Measurements from ENCODE around the gene ACVR2B. TPM values are rescaled to one million over a fixed set of nuclear protein-coding genes. Genes with fewer than 3 reads are reported as not detected.

The ACVR2B gene
- total and polyA plus RNA-seq, 2 experiments from 2014 or later = 27.9 to 98.7 TPM

DNA sequence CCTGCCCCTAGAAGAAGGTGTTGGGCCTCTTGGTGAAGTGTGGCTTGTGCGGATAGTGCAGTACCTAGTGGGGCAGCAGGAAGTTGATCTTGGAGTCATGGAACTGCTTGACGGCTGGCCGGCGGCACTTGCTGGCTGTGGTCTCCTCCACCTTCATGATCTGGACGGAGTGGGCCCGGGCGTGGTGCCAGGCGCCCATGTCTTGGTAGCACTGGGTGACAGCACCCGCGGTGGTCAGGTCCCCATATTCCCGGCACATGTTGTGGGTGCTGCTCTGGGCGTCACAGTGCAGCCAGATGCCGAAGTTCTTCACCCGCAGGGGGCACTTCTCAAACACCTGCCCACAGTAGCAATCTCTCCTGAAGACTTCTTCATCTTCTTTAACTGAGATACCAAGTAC lies 73.1 kb downstream of the ACVR2B start:
- no peak overlapping the region for H3K27ac ChIP-seq (ENCODE audit: low read depth)
- H4K20me1 ChIP-seq (replicated peaks; ENCODE audit: insufficient read depth) = no peaks in the 10 kb centered on the region; the same call in 1 of the 2 replicates
- H3K4me1 ChIP-seq (ENCODE audit: insufficient read depth) = peaks cover 1% of the 10 kb centered on the region
- Mint-ChIP-seq H3K36me3 (ENCODE audit: low read depth) (peaks cover 40% of the 10 kb centered on the region), H3K4me1 (peaks cover 9% of the 10 kb centered on the region), H3K27me3 (ENCODE audit: insufficient read depth, low read depth, poor library complexity) (peaks cover 2% of the 10 kb centered on the region), H3K27ac (no peak overlapping the region), H3K9me3 (no peaks in the 10 kb centered on the region), H3K4me3 (no peak overlapping the region)
- no peaks in the 10 kb centered on the region for H3K9me2 ChIP-seq (ENCODE audit: insufficient read depth)
- H3K79me2 ChIP-seq (replicated peaks; ENCODE audit: insufficient read depth) = no peaks in the 10 kb centered on the region
- peaks cover 12% of the 10 kb centered on the region for H3K36me3 ChIP-seq (ENCODE audit: insufficient read depth)
- TF ChIP-seq STAT1 (IDR thresholded peaks at IDR 0.05; ENCODE audit: unreplicated experiment) = no peak
- no peak for TF ChIP-seq ZNF114 (CRISPR knock-in tag; IDR thresholded peaks at IDR 0.05)
- no peak for TF ChIP-seq EZH2 (IDR thresholded peaks at IDR 0.05; ENCODE audit: low read depth, unreplicated experiment)
- no peak for TF ChIP-seq NANOG (IDR thresholded peaks at IDR 0.05; ENCODE audit: borderline replicate concordance)
- no peaks in the 10 kb centered on the region for H3K27me3 ChIP-seq (ENCODE audit: insufficient read depth)
- H2AFZ ChIP-seq = no peak overlapping the region
- H3F3A ChIP-seq (replicated peaks; ENCODE audit: low read depth) = no peaks in the 10 kb centered on the region
- no peak overlapping the region for H3K4me2 ChIP-seq
- DNase-seq (ENCODE audit: low spot score) (no peak), ATAC-seq (no peak)
- H3K4me3 ChIP-seq = no peak overlapping the region

- DNase-seq (ENCODE audit: low spot score) (peak; percentile 57), ATAC-seq (peak; percentile 85)
- no peak overlapping the region for H3K27ac ChIP-seq (ENCODE audit: low read depth)
- no peak overlapping the region for H3K4me3 ChIP-seq
- no peaks in the 10 kb centered on the region for H3K9me2 ChIP-seq (ENCODE audit: insufficient read depth)
- Mint-ChIP-seq H3K36me3 (ENCODE audit: low read depth) (peaks cover 36% of the 10 kb centered on the region), H3K27ac (no peak overlapping the region), H3K4me3 (no peak overlapping the region), H3K27me3 (ENCODE audit: insufficient read depth, low read depth, poor library complexity) (peaks cover 4% of the 10 kb centered on the region), H3K9me3 (no peaks in the 10 kb centered on the region), H3K4me1 (peaks cover 18% of the 10 kb centered on the region)
- peaks cover 6% of the 10 kb centered on the region; the same call in 1 of the 2 replicates for H3K4me1 ChIP-seq (ENCODE audit: insufficient read depth)
- H3F3A ChIP-seq (replicated peaks; ENCODE audit: low read depth) = no peaks in the 10 kb centered on the region
- H3K4me2 ChIP-seq = no peak overlapping the region
- H3K79me2 ChIP-seq (replicated peaks; ENCODE audit: insufficient read depth) = no peaks in the 10 kb centered on the region
- TF ChIP-seq POLR2AphosphoS5 (IDR thresholded peaks at IDR 0.05; ENCODE audit: low read depth) = no peak
- TF ChIP-seq, protein P1, sequence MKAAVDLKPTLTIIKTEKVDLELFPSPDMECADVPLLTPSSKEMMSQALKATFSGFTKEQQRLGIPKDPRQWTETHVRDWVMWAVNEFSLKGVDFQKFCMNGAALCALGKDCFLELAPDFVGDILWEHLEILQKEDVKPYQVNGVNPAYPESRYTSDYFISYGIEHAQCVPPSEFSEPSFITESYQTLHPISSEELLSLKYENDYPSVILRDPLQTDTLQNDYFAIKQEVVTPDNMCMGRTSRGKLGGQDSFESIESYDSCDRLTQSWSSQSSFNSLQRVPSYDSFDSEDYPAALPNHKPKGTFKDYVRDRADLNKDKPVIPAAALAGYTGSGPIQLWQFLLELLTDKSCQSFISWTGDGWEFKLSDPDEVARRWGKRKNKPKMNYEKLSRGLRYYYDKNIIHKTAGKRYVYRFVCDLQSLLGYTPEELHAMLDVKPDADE (IDR thresholded peaks at IDR 0.05) = no peak
- TF ChIP-seq, protein P2, sequence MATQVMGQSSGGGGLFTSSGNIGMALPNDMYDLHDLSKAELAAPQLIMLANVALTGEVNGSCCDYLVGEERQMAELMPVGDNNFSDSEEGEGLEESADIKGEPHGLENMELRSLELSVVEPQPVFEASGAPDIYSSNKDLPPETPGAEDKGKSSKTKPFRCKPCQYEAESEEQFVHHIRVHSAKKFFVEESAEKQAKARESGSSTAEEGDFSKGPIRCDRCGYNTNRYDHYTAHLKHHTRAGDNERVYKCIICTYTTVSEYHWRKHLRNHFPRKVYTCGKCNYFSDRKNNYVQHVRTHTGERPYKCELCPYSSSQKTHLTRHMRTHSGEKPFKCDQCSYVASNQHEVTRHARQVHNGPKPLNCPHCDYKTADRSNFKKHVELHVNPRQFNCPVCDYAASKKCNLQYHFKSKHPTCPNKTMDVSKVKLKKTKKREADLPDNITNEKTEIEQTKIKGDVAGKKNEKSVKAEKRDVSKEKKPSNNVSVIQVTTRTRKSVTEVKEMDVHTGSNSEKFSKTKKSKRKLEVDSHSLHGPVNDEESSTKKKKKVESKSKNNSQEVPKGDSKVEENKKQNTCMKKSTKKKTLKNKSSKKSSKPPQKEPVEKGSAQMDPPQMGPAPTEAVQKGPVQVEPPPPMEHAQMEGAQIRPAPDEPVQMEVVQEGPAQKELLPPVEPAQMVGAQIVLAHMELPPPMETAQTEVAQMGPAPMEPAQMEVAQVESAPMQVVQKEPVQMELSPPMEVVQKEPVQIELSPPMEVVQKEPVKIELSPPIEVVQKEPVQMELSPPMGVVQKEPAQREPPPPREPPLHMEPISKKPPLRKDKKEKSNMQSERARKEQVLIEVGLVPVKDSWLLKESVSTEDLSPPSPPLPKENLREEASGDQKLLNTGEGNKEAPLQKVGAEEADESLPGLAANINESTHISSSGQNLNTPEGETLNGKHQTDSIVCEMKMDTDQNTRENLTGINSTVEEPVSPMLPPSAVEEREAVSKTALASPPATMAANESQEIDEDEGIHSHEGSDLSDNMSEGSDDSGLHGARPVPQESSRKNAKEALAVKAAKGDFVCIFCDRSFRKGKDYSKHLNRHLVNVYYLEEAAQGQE (IDR thresholded peaks at IDR 0.05; ENCODE audit: unreplicated experiment) = no peak
- TF ChIP-seq ZNF114 (CRISPR knock-in tag; IDR thresholded peaks at IDR 0.05) = no peak
- TF ChIP-seq STAT1 (IDR thresholded peaks at IDR 0.05; ENCODE audit: unreplicated experiment) = no peak
- TF ChIP-seq CTCF (conservative IDR thresholded peaks at IDR 0.05; ENCODE audit: low read depth in 2 of 2) = peak; percentile 51 to 75; a peak in 3 of 4 replicates
- peaks cover 7% of the 10 kb centered on the region for H3K36me3 ChIP-seq (ENCODE audit: insufficient read depth)
- H2AFZ ChIP-seq = no peak overlapping the region
- H3K27me3 ChIP-seq (ENCODE audit: insufficient read depth) = no peaks in the 10 kb centered on the region
- no peaks in the 10 kb centered on the region; the same call in 1 of the 2 replicates for H4K20me1 ChIP-seq (replicated peaks; ENCODE audit: insufficient read depth)
These were observed 74.8 kb downstream of the ACVR2B start for GRCh38 chr3:38528457-38528856.
